OCI-LY7 (cell line): ENCODE measurements around the gene TSPYL6. TPM values are rescaled to one million over a fixed set of nuclear protein-coding genes. Genes with fewer than 3 reads are reported as not detected.

Source experiments
- BruUV-seq: library from RNA; stranded (reverse); fragments of 400-500 nt; replicated peaks from 2 replicates; lab custom pipeline; 2021; lab: Mats Ljungman, UMichigan
- CTCF ChIA-PET: fragments of 300-600 bp; sonication (Branson Sonifier 250); formaldehyde crosslinking; loops from one replicate; lab custom pipeline; 2022; ENCODE audit warnings: antibody characterized with exemption; ENCODE audit not compliant: unreplicated experiment; lab: Charles Lee
- POLR2A ChIA-PET: fragments of 300-600 bp; sonication (Branson Sonifier 250); formaldehyde crosslinking; loops from one replicate; lab custom pipeline; 2022; ENCODE audit warnings: antibody characterized with exemption; lab: Charles Lee
- DNase-seq: peaks from one replicate; pipeline ENCODE4 v3.0.0-alpha.2; 2015; ENCODE audit warnings: low spot score
- H2AFZ ChIP-seq: fragments of 200-600 bp; sonication (generic), shearing (Covaris generic); 2 replicates; pipeline ENCODE4 v1.6.1; 2014; ENCODE audit warnings: mild to moderate bottlenecking, antibody characterized with exemption, low read length, moderate library complexity
- H3K27ac ChIP-seq: fragments of 200-600 bp; sonication (generic); 2 replicates; pipeline ENCODE4 v1.5.1; 2014; ENCODE audit warnings: mixed run types, low read depth, mild to moderate bottlenecking, moderate library complexity, low read length, inconsistent platforms; ENCODE audit not compliant: poor library complexity, severe bottlenecking
- H3K36me3 ChIP-seq: fragments of 200-600 bp; sonication (generic); 2 replicates; pipeline ENCODE4 v1.6.1; 2014; ENCODE audit warnings: mild to moderate bottlenecking, antibody characterized with exemption, low read length, moderate library complexity, mixed read lengths; ENCODE audit not compliant: insufficient read depth
- H3K4me1 ChIP-seq: fragments of 200-600 bp; sonication (generic); 2 replicates; pipeline ENCODE4 v1.5.1; 2014; ENCODE audit warnings: mild to moderate bottlenecking, low read length; ENCODE audit not compliant: insufficient read depth, poor library complexity, severe bottlenecking
- H3K4me2 ChIP-seq: fragments of 200-600 bp; sonication (generic); 2 replicates; pipeline ENCODE4 v1.6.1; 2014; ENCODE audit warnings: mild to moderate bottlenecking, low read length
- H3K4me3 ChIP-seq: fragments of 200-600 bp; sonication (generic); 2 replicates; pipeline ENCODE4 v1.5.1; 2014; ENCODE audit warnings: mild to moderate bottlenecking, low read depth, low read length; ENCODE audit not compliant: poor library complexity, severe bottlenecking
- H3K79me2 ChIP-seq: fragments of 200-600 bp; sonication (generic); 2 replicates; pipeline ENCODE4 v1.6.1; 2016; ENCODE audit warnings: low read depth, mild to moderate bottlenecking, low read length, moderate library complexity, mixed read lengths; ENCODE audit not compliant: insufficient read depth
- H3K9me2 ChIP-seq: fragments of 200-600 bp; sonication (generic); 2 replicates; pipeline ENCODE4 v1.6.1; 2016; ENCODE audit warnings: mild to moderate bottlenecking, low read length, mixed read lengths; ENCODE audit not compliant: insufficient read depth
- H3K9me3 ChIP-seq: fragments of 200-600 bp; sonication (generic); 2 replicates; pipeline ENCODE4 v1.6.1; 2014; ENCODE audit warnings: mild to moderate bottlenecking, mixed run types, low read length, mixed read lengths
- H4K20me1 ChIP-seq: fragments of 200-600 bp; sonication (generic); 2 replicates; pipeline ENCODE4 v1.6.1; 2014; ENCODE audit warnings: mild to moderate bottlenecking, antibody characterized with exemption, low read length, moderate library complexity, mixed read lengths; ENCODE audit not compliant: insufficient read depth
- EZH2phosphoT487 ChIP-seq: fragments of 200-600 bp; sonication (generic); IDR thresholded peaks from 2 replicates; pipeline ENCODE4 v1.6.1; 2018; ENCODE audit warnings: low read depth, borderline replicate concordance, mild to moderate bottlenecking, mixed run types, antibody characterized with exemption, low read length, moderate library complexity, mixed read lengths
- intact Hi-C: fragments of 100-400 bp; cut with micrococcal nuclease; formaldehyde crosslinking; loops from one replicate; pipeline ENCODE4 v1.10.0; 2022; ENCODE audit not compliant: unreplicated experiment
- total RNA-seq, 2 experiments: library from RNA; depleted of rRNA in 1 of 2; stranded (reverse); fragments of >200 nt in 1 of 2; shearing (Covaris generic) in 1 of 2; gene quantifications; 2 replicates each; pipeline ENCODE4 v1.2.3, GENCODE V29; 2014 to 2022
- TF ChIP-seq, protein P1 (sequence below): fragments of 200-600 bp; sonication (generic); conservative IDR thresholded peaks from 2 replicates; pipeline ENCODE4 v1.5.1; 2014; ENCODE audit warnings: mild to moderate bottlenecking, antibody characterized with exemption, low read length, moderate library complexity, mixed read lengths

The TSPYL6 gene
- total RNA-seq, 2 experiments from 2014 or later: not detected

DNA sequence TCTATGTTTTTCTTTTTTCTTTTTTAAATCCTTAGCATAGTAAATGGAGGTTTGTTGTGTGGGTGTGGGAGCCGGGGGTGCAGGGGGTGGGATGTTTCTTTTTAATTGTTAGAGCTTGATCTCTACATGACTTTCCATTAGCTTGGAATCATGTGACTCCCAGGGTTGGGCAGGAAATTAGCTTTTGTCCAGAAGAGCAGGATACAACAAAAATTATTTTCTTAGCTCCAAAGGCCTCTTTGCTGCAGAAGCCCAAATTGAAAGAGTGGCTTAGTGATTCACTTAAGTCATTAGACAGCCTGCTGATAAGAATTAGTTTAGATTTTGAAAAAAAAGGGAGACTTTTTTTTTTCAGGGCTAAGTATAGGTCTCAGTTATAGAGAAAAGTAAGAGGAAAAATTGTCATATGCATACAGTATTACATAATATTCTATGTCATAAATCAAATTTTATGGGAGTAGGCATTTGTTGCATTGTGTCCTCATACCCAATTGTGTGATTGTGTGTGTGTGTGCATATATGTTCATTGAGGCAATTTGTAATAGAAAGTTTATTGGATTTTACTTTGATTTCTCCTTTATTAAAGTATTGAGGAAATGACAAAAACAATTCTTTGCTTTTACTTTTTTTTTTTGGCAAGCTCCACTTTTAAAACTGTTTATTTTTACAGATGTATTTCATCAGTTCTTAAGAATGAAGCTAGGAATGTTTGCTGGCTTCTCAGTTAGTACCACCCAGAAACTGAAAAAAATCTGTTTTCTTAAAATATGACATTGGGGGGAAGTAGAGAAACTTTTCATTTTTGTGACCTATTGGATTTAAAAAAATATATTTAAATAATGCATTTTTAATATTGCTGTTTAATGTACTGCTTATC, 47.4 kb downstream of the TSPYL6 start:
- no peak overlapping the region for H3K4me3 ChIP-seq
- H3K9me3 ChIP-seq: no peaks in the 10 kb centered on the region; the same call in 1 of the 2 replicates
- DNase-seq: no peak
- H2AFZ ChIP-seq: no peak overlapping the region
- intact Hi-C loops: loop anchor here (10.0 kb wide), 1 partner anchor 496 kb away; no protein-coding TSS in a partner anchor
- no peaks in the 10 kb centered on the region for H3K9me2 ChIP-seq
- H3K4me1 ChIP-seq: no peaks in the 10 kb centered on the region
- CTCF ChIA-PET: interaction anchor here (0.6 kb wide), 1 partner anchor 42 kb away, joined by 3 read pairs; no protein-coding TSS in a partner anchor
- POLR2A ChIA-PET: interaction anchor here (0.6 to 2.1 kb wide), 6 partner anchors 9 to 677 kb away, joined by 3 to 8 read pairs (median 4); no protein-coding TSS in a partner anchor
- no peaks in the 10 kb centered on the region for H4K20me1 ChIP-seq
- H3K36me3 ChIP-seq: no peaks in the 10 kb centered on the region
- no peak overlapping the region for H3K4me2 ChIP-seq
- H3K27ac ChIP-seq: no peak overlapping the region
- TF ChIP-seq, protein P1, sequence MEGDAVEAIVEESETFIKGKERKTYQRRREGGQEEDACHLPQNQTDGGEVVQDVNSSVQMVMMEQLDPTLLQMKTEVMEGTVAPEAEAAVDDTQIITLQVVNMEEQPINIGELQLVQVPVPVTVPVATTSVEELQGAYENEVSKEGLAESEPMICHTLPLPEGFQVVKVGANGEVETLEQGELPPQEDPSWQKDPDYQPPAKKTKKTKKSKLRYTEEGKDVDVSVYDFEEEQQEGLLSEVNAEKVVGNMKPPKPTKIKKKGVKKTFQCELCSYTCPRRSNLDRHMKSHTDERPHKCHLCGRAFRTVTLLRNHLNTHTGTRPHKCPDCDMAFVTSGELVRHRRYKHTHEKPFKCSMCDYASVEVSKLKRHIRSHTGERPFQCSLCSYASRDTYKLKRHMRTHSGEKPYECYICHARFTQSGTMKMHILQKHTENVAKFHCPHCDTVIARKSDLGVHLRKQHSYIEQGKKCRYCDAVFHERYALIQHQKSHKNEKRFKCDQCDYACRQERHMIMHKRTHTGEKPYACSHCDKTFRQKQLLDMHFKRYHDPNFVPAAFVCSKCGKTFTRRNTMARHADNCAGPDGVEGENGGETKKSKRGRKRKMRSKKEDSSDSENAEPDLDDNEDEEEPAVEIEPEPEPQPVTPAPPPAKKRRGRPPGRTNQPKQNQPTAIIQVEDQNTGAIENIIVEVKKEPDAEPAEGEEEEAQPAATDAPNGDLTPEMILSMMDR: no peak
- TF ChIP-seq EZH2phosphoT487: no peak
- H3K79me2 ChIP-seq: no peaks in the 10 kb centered on the region
- no TSS peak for BruUV-seq

DNA sequence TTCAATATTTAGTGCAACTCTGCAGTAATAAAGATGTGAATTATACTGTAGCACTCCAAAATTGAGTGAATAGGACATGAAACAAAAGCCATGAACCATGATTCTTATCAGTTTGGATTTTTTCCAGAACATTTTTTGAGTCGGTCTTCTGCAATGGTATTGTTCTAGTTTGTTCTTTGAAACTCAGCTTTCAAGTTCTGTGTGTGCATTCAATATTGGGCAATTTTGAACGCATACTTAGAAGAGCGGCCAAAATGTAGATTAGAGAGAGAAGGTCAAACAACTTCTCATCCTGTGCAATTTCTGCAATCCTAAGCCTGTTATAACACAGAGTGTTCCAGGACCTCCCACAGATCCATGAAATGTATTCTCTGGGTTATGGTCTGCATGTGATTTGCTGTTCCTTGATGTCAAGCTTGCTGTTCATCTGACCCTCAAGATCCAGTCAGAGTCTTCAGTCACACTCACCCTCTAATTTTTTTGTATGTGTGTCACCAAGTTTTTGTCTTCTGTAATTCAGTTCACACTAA, 48.3 kb downstream of the TSPYL6 start:
- Histone ChIP-seq H4K20me1 (no peaks in the 10 kb centered on the region), H3K9me3 (no peaks in the 10 kb centered on the region; the same call in 1 of the 2 replicates), H3K4me3 (no peak overlapping the region), H3K27ac (no peak overlapping the region), H3K4me2 (no peak overlapping the region), H3K9me2 (no peaks in the 10 kb centered on the region), H3K36me3 (no peaks in the 10 kb centered on the region), H3K4me1 (no peaks in the 10 kb centered on the region), H3K79me2 (no peaks in the 10 kb centered on the region), H2AFZ (no peak overlapping the region)
- no peak for DNase-seq
- intact Hi-C loops: loop anchor here (2.0 to 10.0 kb wide), 2 partner anchors 295 to 497 kb away; no protein-coding TSS in a partner anchor
- TF ChIP-seq, protein P1: no peak
- no peak for TF ChIP-seq EZH2phosphoT487
- no TSS peak for BruUV-seq
- CTCF ChIA-PET: no interaction called here
- POLR2A ChIA-PET: interaction anchor here (0.6 to 2.1 kb wide), 6 partner anchors 10 to 677 kb away, joined by 3 to 8 read pairs (median 4); no protein-coding TSS in a partner anchor
